Sigmoid colon (tissue), 4 donors: ENCODE results near the gene PDE3B.

ENCODE experiments used
- CTCF ChIP-seq, 4 experiments: fragments of 450-650 bp in 3 of 4; fragments of 200-600 bp in 1 of 4; IDR thresholded peaks; one replicate each; pipeline ENCODE4 v1.5.1; 2016 to 2019; ENCODE audit warnings: antibody characterized with exemption in 4 of 4, mild to moderate bottlenecking in 3 of 4, moderate library complexity in 2 of 4
- EP300 ChIP-seq, 4 donors: sonication (generic); formaldehyde crosslinking; IDR thresholded peaks; one replicate each; pipeline ENCODE4 v1.6.1; 2017; ENCODE audit warnings: antibody characterized with exemption in 4 of 4
- POLR2A ChIP-seq, 2 donors: fragments of 450-650 bp; IDR thresholded peaks; one replicate each; pipeline ENCODE4 v1.6.1; 2016; ENCODE audit warnings: antibody characterized with exemption in 2 of 2, mild to moderate bottlenecking in 2 of 2, moderate library complexity in 2 of 2

- no peak for TF ChIP-seq POLR2A (IDR thresholded peaks at IDR 0.05)
- TF ChIP-seq CTCF (IDR thresholded peaks at IDR 0.05), result no peak
- TF ChIP-seq EP300 (IDR thresholded peaks at IDR 0.05), result no peak
These were observed 84.1 kb downstream of the PDE3B start for GRCh38 chr11:14727746-14728145.
